HG03039 (cell line): ENCODE measurements around the gene MUC5B.
A peak's percentile ranks its signal among the peaks of the same experiment; 100 is the strongest.
"Not testable (repeated sequence)": the region's sequence is repeated elsewhere in the genome, so short reads cannot be mapped to it uniquely, and the experiment has no call there.

Experiments used
- ATAC-seq: cut with Tn5 transposase; IDR thresholded peaks from one replicate; pipeline ENCODE4 v1.9.1; 2021; ENCODE audit warnings: mild to moderate bottlenecking, moderate library complexity; ENCODE audit not compliant: unreplicated experiment

MUC5B gene

GRCh38 chr11:1261241-1262071, 38.6 kb downstream of the MUC5B start:
- no peak for ATAC-seq

GRCh38 chr11:1262172-1263006, 39.5 kb downstream of the MUC5B start:
- peak; percentile 68 for ATAC-seq

- ATAC-seq = no peak
Measured at GRCh38 chr11:1263010-1263409, 40.1 kb downstream of the MUC5B start.

GRCh38 chr11:1264444-1264843, 41.6 kb downstream of the MUC5B start:
- ATAC-seq = not testable (repeated sequence)

GRCh38 chr11:1265480-1265879, 42.6 kb downstream of the MUC5B start:
- not testable (repeated sequence) for ATAC-seq

GRCh38 chr11:1266976-1267375, 44.1 kb downstream of the MUC5B start:
- not testable (repeated sequence) for ATAC-seq

- ATAC-seq = no peak
Measured at GRCh38 chr11:1267441-1268100, 44.7 kb downstream of the MUC5B start.

GRCh38 chr11:1269957-1270356, 47.1 kb downstream of the MUC5B start:
- no peak for ATAC-seq

GRCh38 chr11:1270476-1270875, 47.6 kb downstream of the MUC5B start:
- no peak for ATAC-seq

- no peak for ATAC-seq
Measured at GRCh38 chr11:1271002-1271401, 48.1 kb downstream of the MUC5B start.

GRCh38 chr11:1271406-1271805, 48.5 kb downstream of the MUC5B start:
- no peak for ATAC-seq

- no peak for ATAC-seq
Measured at GRCh38 chr11:1271927-1272326, 49.1 kb downstream of the MUC5B start.

GRCh38 chr11:1272531-1272930, 49.7 kb downstream of the MUC5B start:
- ATAC-seq = no peak

GRCh38 chr11:1274501-1274900, 51.6 kb downstream of the MUC5B start:
- ATAC-seq = no peak

- no peak for ATAC-seq
Measured at GRCh38 chr11:1275021-1275420, 52.2 kb downstream of the MUC5B start.

- no peak for ATAC-seq
Measured at GRCh38 chr11:1276041-1276790, 53.4 kb downstream of the MUC5B start.

- no peak for ATAC-seq
Measured at GRCh38 chr11:1276866-1277615, 54.2 kb downstream of the MUC5B start.

- no peak for ATAC-seq
Measured at GRCh38 chr11:1277936-1278512, 55.2 kb downstream of the MUC5B start.

GRCh38 chr11:1278766-1279673, 56.2 kb downstream of the MUC5B start:
- no peak for ATAC-seq
